ENCODE results near the gene HYAL4. TPM values are rescaled to one million over a fixed set of nuclear protein-coding genes. Genes with fewer than 3 reads are reported as not detected.

HYAL4 gene
- total and polyA plus RNA-seq, 11 donors, result 0.10 to 0.43 (median 0.29) TPM; not detected in 7

DNA sequence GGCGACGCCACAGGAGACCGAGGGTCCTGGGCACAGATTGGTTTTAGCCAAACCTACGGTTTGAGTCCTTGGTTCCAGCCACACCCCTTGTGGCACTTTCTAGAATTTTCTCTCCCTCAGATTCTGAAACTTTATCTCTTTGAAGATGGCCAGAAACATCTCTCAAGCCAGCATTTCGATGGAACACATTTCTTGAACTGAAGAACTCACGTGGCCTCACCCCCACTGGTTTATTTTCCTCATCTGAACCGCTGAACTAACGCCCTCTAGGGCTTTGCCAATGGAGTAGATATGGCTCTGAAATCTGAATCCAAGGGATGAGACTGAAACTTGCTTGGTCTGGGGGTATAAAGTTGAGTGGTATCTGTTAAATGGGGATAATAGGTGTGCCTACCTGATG lies 73.3 kb downstream of the HYAL4 start:
- DNase-seq, result no peak
- Histone ChIP-seq H3K4me1 (no peaks in the 10 kb centered on the region), H3K27me3 (no peaks in the 10 kb centered on the region), H3K4me3 (no peak overlapping the region), H3K27ac (no peak overlapping the region), H3K9me3 (no peaks in the 10 kb centered on the region), H3K36me3 (no peaks in the 10 kb centered on the region)
- no peak for ATAC-seq
- intact Hi-C loops (cut with DNase I), result no loop called here
- TF ChIP-seq, protein P1, sequence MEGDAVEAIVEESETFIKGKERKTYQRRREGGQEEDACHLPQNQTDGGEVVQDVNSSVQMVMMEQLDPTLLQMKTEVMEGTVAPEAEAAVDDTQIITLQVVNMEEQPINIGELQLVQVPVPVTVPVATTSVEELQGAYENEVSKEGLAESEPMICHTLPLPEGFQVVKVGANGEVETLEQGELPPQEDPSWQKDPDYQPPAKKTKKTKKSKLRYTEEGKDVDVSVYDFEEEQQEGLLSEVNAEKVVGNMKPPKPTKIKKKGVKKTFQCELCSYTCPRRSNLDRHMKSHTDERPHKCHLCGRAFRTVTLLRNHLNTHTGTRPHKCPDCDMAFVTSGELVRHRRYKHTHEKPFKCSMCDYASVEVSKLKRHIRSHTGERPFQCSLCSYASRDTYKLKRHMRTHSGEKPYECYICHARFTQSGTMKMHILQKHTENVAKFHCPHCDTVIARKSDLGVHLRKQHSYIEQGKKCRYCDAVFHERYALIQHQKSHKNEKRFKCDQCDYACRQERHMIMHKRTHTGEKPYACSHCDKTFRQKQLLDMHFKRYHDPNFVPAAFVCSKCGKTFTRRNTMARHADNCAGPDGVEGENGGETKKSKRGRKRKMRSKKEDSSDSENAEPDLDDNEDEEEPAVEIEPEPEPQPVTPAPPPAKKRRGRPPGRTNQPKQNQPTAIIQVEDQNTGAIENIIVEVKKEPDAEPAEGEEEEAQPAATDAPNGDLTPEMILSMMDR (IDR thresholded peaks at IDR 0.05), result no peak
- no peak for TF ChIP-seq POLR2A (IDR thresholded peaks at IDR 0.05)
- WGBS, 4 donors, result 89 to 92% (median 90%) methylated on average over 8 of the region's 8 CpGs

DNA sequence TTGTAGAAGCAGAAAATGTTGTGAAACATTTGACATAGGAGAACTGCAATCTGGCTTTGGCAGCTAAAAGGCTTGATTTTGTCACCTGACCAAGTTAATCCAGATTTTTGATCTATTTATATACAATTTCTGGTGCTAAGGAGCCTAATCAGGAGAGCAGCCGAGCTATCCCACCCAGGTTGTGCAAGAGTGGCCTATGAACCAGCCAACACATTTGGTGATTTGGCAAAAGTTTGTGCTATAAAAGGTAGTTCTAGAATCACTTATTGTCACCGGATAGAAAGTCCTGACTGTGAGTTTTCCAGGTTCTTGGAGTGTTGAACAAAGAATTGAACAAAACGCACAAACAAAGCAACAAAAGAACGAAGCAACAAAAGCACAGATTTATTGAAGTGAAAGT lies 78.6 kb downstream of the HYAL4 start:
- 88 to 95% (median 91%) methylated on average over 4 of the region's 4 CpGs for WGBS, 4 donors
- peaks cover 0 to 2% (median 0%) of the 10 kb centered on the region in 12 donors for H3K9me3 ChIP-seq
- no peak for ATAC-seq

DNA sequence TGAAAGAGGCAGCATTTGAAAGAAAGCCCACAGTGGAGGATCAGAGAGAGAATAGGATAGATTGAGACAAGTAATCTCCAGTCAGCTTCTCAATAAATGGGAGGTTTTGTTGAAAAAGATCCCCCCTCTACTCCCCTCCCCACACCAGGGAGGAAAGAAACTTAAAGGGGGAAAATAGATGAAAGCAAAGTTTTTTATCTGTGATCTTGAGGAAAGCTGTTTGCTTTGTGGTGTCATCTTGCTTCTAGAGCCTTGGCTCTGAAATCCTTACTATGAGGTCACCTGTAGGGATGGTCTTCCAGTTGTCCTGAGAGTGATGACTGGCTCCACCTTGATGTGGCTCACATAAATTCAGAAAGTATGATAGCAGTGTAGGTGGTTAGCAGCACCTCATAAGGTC lies 80.0 kb downstream of the HYAL4 start, which contains the start of gene SPAM1:
SPAM1 (plus strand) TSS at position 301 of the 400 bp plus-strand sequence. CDS start 28,330 bp downstream, outside the sequence.
- peaks cover 0 to 2% (median 0%) of the 10 kb centered on the region in 12 donors for H3K9me3 ChIP-seq
- no peak for DNase-seq
- no peak for TF ChIP-seq POLR2A (IDR thresholded peaks at IDR 0.05)
- TF ChIP-seq, protein P1 (IDR thresholded peaks at IDR 0.05), result no peak
- no peaks in the 10 kb centered on the region for H3K4me1 ChIP-seq
- no peak within 1 kb of the TSS for H3K27ac ChIP-seq
- no peaks in the 10 kb centered on the region for H3K36me3 ChIP-seq
- intact Hi-C loops (cut with DNase I), result no loop called here
- ATAC-seq, result no peak
- no peak within 1 kb of the TSS for H3K4me3 ChIP-seq
- no peaks in the 10 kb centered on the region for H3K27me3 ChIP-seq

More for the DNA sequence above, 78.6 kb downstream of the HYAL4 start:
- Histone ChIP-seq H3K27me3 (no peaks in the 10 kb centered on the region), H3K27ac (no peak overlapping the region), H3K36me3 (no peaks in the 10 kb centered on the region), H3K4me3 (no peak overlapping the region), H3K4me1 (no peaks in the 10 kb centered on the region)
- DNase-seq, result no peak
- intact Hi-C loops (cut with DNase I), result no loop called here
- no peak for TF ChIP-seq POLR2A (IDR thresholded peaks at IDR 0.05)
- TF ChIP-seq, protein P1 (IDR thresholded peaks at IDR 0.05), result no peak

Other genes with a start within 250 kb of the HYAL4 start
- 10 to 100 TPM; 25.4 to 77.1 (median 45.9) TPM for gene ASB15, start 243.3 kb upstream of the HYAL4 start, total RNA-seq
- gene ASB15, start 243.3 kb upstream of the HYAL4 start, polyA plus RNA-seq, result 10 to 100 TPM in 1 of 2 donors, 1 to 10 TPM in 1; 2.2 to 20.9 TPM
- 1,000 to 10,000 TPM in 3 of 9 donors, 100 to 1,000 TPM in 6; 348 to 1,479 (median 780) TPM for gene LMOD2, start 189.3 kb upstream of the HYAL4 start, total RNA-seq
- 100 to 1,000 TPM; 202 to 467 TPM for gene LMOD2, start 189.3 kb upstream of the HYAL4 start, polyA plus RNA-seq
- 10 to 100 TPM; 20.1 to 30.3 (median 26.4) TPM for gene WASL, start 96.2 kb upstream of the HYAL4 start, total RNA-seq
- gene WASL, start 96.2 kb upstream of the HYAL4 start, polyA plus RNA-seq, result 10 to 100 TPM; 11.2 to 23.3 TPM
- gene SPAM1, start 80.1 kb downstream of the HYAL4 start, total RNA-seq, result under 1 TPM in 3 of 9 donors, not detected in 6; 0.09 to 0.46 (median 0.38) TPM
- gene SPAM1, start 80.1 kb downstream of the HYAL4 start, polyA plus RNA-seq, result not detected
- under 1 TPM in 1 of 9 donors, not detected in 8; 0.15 TPM for gene TMEM229A, start 187.9 kb downstream of the HYAL4 start, total RNA-seq
- not detected for gene TMEM229A, start 187.9 kb downstream of the HYAL4 start, polyA plus RNA-seq

All from heart left ventricle (tissue), 16 donors.